GM12801 (cell line): ENCODE data around the gene ZNRF3.

Source experiments
- CTCF ChIP-seq: IDR thresholded peaks from one replicate; pipeline ENCODE4 v1.5.1; 2011; ENCODE audit warnings: control low read depth; ENCODE audit not compliant: insufficient read length; ENCODE audit errors: extremely low read depth

The ZNRF3 gene

GRCh38 chr22:28994522-28994921 lies 111.2 kb downstream of the ZNRF3 start:
- TF ChIP-seq CTCF: no peak

DNA sequence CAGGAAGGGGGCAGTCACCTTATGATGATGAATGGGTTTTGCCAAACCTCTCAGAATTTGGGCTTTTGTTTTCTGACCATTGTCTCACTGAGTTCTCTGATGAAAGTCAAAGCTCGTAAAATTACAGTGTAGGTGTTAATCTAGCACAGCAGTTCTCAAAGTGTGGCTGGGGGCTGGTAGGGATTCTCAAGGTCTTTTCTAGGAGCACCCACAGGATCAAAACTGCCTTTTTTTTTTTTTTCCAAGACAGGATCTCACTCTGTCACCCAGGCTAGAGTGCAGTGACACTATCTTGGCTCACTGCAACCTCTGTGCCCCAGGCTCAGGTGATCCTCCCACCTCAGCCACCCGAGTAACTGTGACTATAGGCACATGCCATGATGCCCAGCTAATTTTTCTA lies 112.2 kb downstream of the ZNRF3 start:
- TF ChIP-seq CTCF: no peak

DNA sequence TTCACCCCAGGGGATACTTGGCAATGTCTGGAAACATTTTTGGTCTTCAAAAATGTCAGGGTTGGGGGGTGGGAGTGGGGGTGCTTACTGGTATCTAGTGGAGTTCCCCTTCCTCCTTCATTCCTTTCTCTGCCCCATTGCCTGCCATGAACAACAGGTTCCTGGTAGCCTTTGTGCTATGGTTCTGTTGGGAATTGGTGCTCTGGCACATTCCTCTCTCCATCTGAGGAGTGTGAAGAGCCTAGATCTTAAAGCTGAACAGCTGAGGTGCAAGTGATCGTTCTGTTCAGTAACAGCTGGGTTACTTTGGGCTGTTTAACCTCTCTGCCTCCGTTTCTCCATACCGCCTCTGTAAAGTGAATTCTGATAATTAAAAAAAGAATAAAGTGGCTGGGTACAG lies 114.0 kb downstream of the ZNRF3 start:
- no peak for TF ChIP-seq CTCF

GRCh38 chr22:28998681-28999080 lies 115.3 kb downstream of the ZNRF3 start:
- TF ChIP-seq CTCF: no peak

DNA sequence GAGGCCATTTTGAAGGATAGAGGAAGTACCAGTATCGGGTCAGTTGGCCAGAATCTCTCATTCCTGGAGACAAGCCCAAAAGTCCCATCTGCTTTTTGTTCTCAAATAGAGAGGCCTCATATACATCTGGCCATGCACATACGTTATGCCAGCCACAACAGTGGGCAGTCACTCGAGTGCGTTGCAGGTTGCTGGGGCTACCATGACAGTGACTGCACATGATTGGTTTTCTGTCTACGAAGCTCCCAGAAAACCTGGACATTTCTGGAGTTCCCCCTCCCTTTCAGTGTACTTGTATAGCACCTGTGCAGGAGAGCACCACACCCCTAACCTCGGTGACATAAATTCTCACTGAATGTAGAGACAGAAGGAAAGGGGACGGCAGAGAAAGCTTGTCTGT lies 116.1 kb downstream of the ZNRF3 start:
- no peak for TF ChIP-seq CTCF

- no peak for TF ChIP-seq CTCF
Measured at GRCh38 chr22:28999919-29000556, 116.7 kb downstream of the ZNRF3 start.

DNA sequence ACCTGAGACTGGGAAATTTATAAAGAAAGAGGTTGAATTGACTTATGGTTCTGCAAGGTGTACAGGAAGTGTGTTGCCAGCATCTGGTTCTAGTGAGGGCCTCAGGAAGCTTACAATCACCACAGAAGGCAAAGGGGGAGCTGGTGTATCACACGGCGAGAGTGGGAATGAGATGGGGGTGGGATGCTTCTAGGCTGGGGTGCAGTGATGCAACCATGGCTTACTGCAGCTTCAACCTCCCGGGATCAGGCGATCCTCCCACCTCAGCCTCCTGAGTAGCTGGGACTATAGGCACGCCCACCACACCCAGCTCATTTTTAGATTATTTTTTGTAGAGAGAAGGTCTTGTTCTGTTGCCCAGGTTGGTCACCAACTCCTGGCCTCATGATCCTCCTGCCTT lies 117.3 kb downstream of the ZNRF3 start:
- TF ChIP-seq CTCF: no peak

DNA sequence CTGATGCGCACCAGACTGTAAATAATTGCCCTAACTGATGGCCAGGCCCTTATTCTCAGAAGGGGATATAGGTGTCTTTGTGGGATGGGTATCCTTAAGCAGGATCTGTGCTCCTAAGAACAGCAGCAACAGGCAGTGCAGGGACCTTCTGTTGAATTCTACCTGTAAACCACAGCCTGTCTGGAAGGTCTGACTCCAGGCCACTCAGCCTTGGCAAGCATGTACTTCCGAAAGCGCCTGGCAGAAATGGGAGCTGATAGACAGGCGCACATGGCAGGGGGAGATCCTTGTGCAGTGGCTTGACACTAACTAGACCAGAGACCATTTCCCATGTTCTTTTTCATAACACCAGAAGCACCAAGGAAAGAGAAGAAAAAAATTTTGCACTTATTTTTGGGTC lies 119.2 kb downstream of the ZNRF3 start:
- no peak for TF ChIP-seq CTCF
